22Rv1 (cell line): ENCODE data around the gene MRM1.
A peak's percentile ranks its signal among the peaks of the same experiment; 100 is the strongest.

Experiments used
- CTCF ChIP-seq: fragments of 450-650 bp; IDR thresholded peaks from 2 replicates; pipeline ENCODE4 v1.5.1; 2017; ENCODE audit warnings: mild to moderate bottlenecking
- ZFX ChIP-seq: fragments of 450-650 bp; IDR thresholded peaks from 2 replicates; pipeline ENCODE4 v1.6.1; 2017; ENCODE audit warnings: antibody characterized with exemption, borderline replicate concordance

GRCh38 chr17:36602924-36603384, 1.6 kb downstream of the MRM1 start:
- TF ChIP-seq CTCF = peak; percentile 88
- no peak for TF ChIP-seq ZFX
